Measurements from ENCODE around the gene GAREM1. TPM values are rescaled to one million over a fixed set of nuclear protein-coding genes. Genes with fewer than 3 reads are reported as not detected.

GAREM1 gene
- total RNA-seq, 1 donor from 2014 or later: 9.0 TPM

DNA sequence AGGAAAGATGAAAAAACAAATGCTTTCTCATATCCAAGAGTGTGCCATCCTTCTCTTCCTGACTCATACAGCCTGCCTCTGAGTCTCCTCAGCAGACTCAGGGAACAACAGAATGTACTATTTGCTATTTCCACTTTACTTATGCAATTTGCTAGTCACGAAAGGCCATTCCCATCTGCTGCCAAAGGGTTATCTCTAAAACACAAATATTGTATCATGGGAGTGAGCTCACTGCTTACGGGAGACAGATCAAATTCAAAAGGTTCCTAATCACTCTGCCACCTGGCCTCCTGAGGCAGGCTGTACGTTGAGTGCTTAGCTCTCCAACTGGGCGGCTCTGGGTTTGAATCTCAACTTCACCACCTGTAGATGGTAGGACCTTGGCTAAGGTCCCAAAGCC, 92.0 kb downstream of the GAREM1 start:
- Histone ChIP-seq H3K9me3 (ENCODE audit: insufficient read depth, low read depth, low read length) (no peaks in the 10 kb centered on the region), H3K9ac (ENCODE audit: low read length) (no peak overlapping the region), H3K4me2 (ENCODE audit: low read length) (no peak overlapping the region), H3K79me2 (ENCODE audit: insufficient read depth, low read length) (no peaks in the 10 kb centered on the region), H4K20me1 (ENCODE audit: insufficient read depth, low read length) (no peaks in the 10 kb centered on the region), H3K27ac (ENCODE audit: low read depth, low read length) (no peak overlapping the region), H3K36me3 (ENCODE audit: insufficient read depth, low read length) (no peaks in the 10 kb centered on the region), H3K27me3 (ENCODE audit: insufficient read depth, low read length) (no peaks in the 10 kb centered on the region), H3K4me1 (ENCODE audit: insufficient read depth, low read length) (peaks cover 11% of the 10 kb centered on the region), H3K4me3 (ENCODE audit: insufficient read depth, low read depth, low read length) (no peak overlapping the region), H2AFZ (ENCODE audit: low read depth, low read length) (no peak overlapping the region)
- Mint-ChIP-seq H3K4me1 (ENCODE audit: low read depth, unreplicated experiment) (peaks cover 26% of the 10 kb centered on the region), H3K9me3 (ENCODE audit: unreplicated experiment) (no peaks in the 10 kb centered on the region), H3K27me3 (ENCODE audit: low read depth, unreplicated experiment) (no peaks in the 10 kb centered on the region), H3K36me3 (ENCODE audit: low read depth, unreplicated experiment) (no peaks in the 10 kb centered on the region), H3K27ac (ENCODE audit: unreplicated experiment) (peak overlapping the region; percentile 2), H3K4me3 (ENCODE audit: unreplicated experiment) (no peak overlapping the region)
- peak; percentile 44 for DNase-seq (ENCODE audit: low read depth)
- no peak for TF ChIP-seq EZH2 (IDR thresholded peaks at IDR 0.05; ENCODE audit: insufficient read depth, low read length)
- TF ChIP-seq, protein P1, sequence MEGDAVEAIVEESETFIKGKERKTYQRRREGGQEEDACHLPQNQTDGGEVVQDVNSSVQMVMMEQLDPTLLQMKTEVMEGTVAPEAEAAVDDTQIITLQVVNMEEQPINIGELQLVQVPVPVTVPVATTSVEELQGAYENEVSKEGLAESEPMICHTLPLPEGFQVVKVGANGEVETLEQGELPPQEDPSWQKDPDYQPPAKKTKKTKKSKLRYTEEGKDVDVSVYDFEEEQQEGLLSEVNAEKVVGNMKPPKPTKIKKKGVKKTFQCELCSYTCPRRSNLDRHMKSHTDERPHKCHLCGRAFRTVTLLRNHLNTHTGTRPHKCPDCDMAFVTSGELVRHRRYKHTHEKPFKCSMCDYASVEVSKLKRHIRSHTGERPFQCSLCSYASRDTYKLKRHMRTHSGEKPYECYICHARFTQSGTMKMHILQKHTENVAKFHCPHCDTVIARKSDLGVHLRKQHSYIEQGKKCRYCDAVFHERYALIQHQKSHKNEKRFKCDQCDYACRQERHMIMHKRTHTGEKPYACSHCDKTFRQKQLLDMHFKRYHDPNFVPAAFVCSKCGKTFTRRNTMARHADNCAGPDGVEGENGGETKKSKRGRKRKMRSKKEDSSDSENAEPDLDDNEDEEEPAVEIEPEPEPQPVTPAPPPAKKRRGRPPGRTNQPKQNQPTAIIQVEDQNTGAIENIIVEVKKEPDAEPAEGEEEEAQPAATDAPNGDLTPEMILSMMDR (IDR thresholded peaks at IDR 0.05; ENCODE audit: insufficient read depth, low read depth, low read length): no peak
- FAIRE-seq: no peak

DNA sequence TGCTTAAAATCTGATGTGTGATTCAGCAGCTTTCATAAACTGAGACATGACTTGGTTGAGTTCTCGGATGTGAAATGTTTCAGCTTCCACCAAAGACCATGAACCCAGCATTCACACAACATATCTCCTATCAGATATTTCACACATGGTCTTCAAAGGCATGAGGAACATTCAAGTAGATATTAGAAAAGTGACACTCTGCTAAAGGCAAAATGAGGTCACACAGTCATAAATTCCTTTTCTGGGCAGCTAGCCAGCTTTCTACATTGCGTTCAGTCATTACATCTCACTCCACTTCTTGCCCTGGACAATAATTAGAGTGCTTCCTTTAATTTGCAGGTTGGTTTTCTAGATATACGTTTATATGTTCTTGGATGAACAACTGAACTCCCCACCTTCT, 96.7 kb downstream of the GAREM1 start:
- H3K9me3 ChIP-seq (ENCODE audit: insufficient read depth, low read depth, low read length): no peaks in the 10 kb centered on the region
- H4K20me1 ChIP-seq (ENCODE audit: insufficient read depth, low read length): no peaks in the 10 kb centered on the region
- no peak overlapping the region for H3K4me2 ChIP-seq (ENCODE audit: low read length)
- DNase-seq (ENCODE audit: low read depth) (peak; percentile 47), FAIRE-seq (no peak)
- no peaks in the 10 kb centered on the region for H3K27me3 ChIP-seq (ENCODE audit: insufficient read depth, low read length)
- H3K27me3 Mint-ChIP-seq (ENCODE audit: low read depth, unreplicated experiment): no peaks in the 10 kb centered on the region
- no peak overlapping the region for H3K27ac Mint-ChIP-seq (ENCODE audit: unreplicated experiment)
- no peaks in the 10 kb centered on the region for H3K9me3 Mint-ChIP-seq (ENCODE audit: unreplicated experiment)
- H3K79me2 ChIP-seq (ENCODE audit: insufficient read depth, low read length): no peaks in the 10 kb centered on the region
- H3K36me3 Mint-ChIP-seq (ENCODE audit: low read depth, unreplicated experiment): no peaks in the 10 kb centered on the region
- H3K4me3 Mint-ChIP-seq (ENCODE audit: unreplicated experiment): no peak overlapping the region
- no peak overlapping the region for H3K27ac ChIP-seq (ENCODE audit: low read depth, low read length)
- TF ChIP-seq, protein P1 (IDR thresholded peaks at IDR 0.05; ENCODE audit: insufficient read depth, low read depth, low read length): no peak
- TF ChIP-seq EZH2 (IDR thresholded peaks at IDR 0.05; ENCODE audit: insufficient read depth, low read length): no peak
- H3K36me3 ChIP-seq (ENCODE audit: insufficient read depth, low read length): no peaks in the 10 kb centered on the region
- H3K4me3 ChIP-seq (ENCODE audit: insufficient read depth, low read depth, low read length): no peak overlapping the region
- H3K4me1 Mint-ChIP-seq (ENCODE audit: low read depth, unreplicated experiment): peaks cover 25% of the 10 kb centered on the region
- H3K4me1 ChIP-seq (ENCODE audit: insufficient read depth, low read length): no peaks in the 10 kb centered on the region
- H2AFZ ChIP-seq (ENCODE audit: low read depth, low read length): no peak overlapping the region
- H3K9ac ChIP-seq (ENCODE audit: low read length): no peak overlapping the region

DNA sequence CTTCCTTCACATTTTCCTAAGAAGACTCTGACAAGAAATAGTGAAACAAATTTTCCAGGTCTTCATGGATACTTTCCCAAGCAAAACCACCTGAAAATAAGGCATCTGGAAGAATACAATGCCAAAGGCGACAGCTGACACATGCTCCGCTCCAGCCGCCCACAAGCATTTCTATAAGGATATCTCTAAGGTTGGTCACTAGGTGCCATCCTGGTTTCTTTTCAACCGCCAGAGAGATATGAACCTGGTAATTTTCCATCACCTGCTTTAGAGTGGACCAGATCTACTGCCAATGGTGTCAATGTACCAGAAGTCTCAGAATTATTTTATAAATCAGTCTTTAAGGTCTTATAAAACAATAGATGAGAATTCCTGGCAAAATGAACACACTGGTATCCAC, 97.2 kb downstream of the GAREM1 start:
- Histone ChIP-seq H3K9me3 (ENCODE audit: insufficient read depth, low read depth, low read length) (no peaks in the 10 kb centered on the region), H3K27ac (ENCODE audit: low read depth, low read length) (no peak overlapping the region), H2AFZ (ENCODE audit: low read depth, low read length) (no peak overlapping the region), H3K4me3 (ENCODE audit: insufficient read depth, low read depth, low read length) (no peak overlapping the region), H3K27me3 (ENCODE audit: insufficient read depth, low read length) (no peaks in the 10 kb centered on the region), H4K20me1 (ENCODE audit: insufficient read depth, low read length) (no peaks in the 10 kb centered on the region), H3K36me3 (ENCODE audit: insufficient read depth, low read length) (no peaks in the 10 kb centered on the region), H3K4me2 (ENCODE audit: low read length) (no peak overlapping the region), H3K4me1 (ENCODE audit: insufficient read depth, low read length) (no peaks in the 10 kb centered on the region), H3K9ac (ENCODE audit: low read length) (no peak overlapping the region), H3K79me2 (ENCODE audit: insufficient read depth, low read length) (no peaks in the 10 kb centered on the region)
- no peaks in the 10 kb centered on the region for H3K36me3 Mint-ChIP-seq (ENCODE audit: low read depth, unreplicated experiment)
- no peak overlapping the region for H3K27ac Mint-ChIP-seq (ENCODE audit: unreplicated experiment)
- peaks cover 23% of the 10 kb centered on the region for H3K4me1 Mint-ChIP-seq (ENCODE audit: low read depth, unreplicated experiment)
- no peak overlapping the region for H3K4me3 Mint-ChIP-seq (ENCODE audit: unreplicated experiment)
- FAIRE-seq (no peak), DNase-seq (ENCODE audit: low read depth) (no peak)
- TF ChIP-seq, protein P1 (IDR thresholded peaks at IDR 0.05; ENCODE audit: insufficient read depth, low read depth, low read length): no peak
- TF ChIP-seq EZH2 (IDR thresholded peaks at IDR 0.05; ENCODE audit: insufficient read depth, low read length): no peak
- H3K9me3 Mint-ChIP-seq (ENCODE audit: unreplicated experiment): no peaks in the 10 kb centered on the region
- no peaks in the 10 kb centered on the region for H3K27me3 Mint-ChIP-seq (ENCODE audit: low read depth, unreplicated experiment)

All from astrocyte (in vitro differentiated cells and primary cell).